Esophagus muscularis mucosa (tissue), 3 donors: ENCODE results near the gene LITAF.

Experiments used
- EP300 ChIP-seq: sonication (generic); formaldehyde crosslinking; IDR thresholded peaks from one replicate; pipeline ENCODE4 v1.6.1; 2017; ENCODE audit warnings: antibody characterized with exemption
- TF ChIP-seq, protein P1 (sequence below), 3 experiments: fragments of 200-600 bp in 2 of 3; fragments of 450-650 bp in 1 of 3; sonication (generic) in 2 of 3; IDR thresholded peaks; one replicate each; pipeline ENCODE4 v1.5.1; 2017 to 2019; ENCODE audit warnings: antibody characterized with exemption in 3 of 3, mild to moderate bottlenecking in 2 of 3, moderate library complexity in 1 of 3

DNA sequence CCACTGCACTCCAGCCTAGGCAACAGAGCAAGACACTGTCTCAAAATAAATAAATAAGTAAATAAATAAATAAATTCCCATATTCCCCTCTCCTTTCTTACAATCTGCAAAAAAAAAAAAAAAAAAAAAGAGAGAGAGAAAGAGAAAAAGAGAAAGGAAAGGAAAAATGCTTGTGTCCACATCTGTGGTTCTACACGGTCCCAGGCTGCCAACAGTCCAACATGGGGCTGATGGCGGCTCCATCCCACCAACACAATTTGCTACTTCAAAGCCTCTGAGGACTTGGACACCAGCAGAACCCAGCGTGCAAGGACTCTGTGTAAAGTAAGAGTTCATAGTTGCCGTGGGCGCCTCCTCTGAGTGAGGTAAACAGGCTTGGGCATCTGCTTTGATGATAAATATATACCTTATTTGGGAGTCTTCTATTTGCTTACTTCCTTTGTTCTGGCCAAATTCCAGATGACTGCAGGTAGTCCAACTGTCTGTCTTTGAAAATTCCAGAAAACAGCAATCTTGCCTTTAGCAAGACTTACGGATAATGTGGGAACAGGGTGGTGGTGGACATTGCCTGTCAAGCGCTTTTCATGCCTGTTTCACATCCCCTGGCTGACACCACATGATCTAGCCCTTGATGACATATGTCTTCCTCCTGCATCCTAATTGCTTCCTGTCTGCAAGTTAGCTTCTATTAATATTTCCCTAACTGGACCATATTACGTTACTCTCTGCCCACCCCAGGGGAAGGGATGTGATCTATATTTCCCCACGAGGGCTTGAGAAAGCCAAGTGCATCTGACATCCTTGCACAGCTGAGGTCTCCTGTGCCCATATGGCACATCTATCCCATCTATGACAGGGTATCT lies 10.1 kb downstream of the LITAF start:
- TF ChIP-seq, protein P1, sequence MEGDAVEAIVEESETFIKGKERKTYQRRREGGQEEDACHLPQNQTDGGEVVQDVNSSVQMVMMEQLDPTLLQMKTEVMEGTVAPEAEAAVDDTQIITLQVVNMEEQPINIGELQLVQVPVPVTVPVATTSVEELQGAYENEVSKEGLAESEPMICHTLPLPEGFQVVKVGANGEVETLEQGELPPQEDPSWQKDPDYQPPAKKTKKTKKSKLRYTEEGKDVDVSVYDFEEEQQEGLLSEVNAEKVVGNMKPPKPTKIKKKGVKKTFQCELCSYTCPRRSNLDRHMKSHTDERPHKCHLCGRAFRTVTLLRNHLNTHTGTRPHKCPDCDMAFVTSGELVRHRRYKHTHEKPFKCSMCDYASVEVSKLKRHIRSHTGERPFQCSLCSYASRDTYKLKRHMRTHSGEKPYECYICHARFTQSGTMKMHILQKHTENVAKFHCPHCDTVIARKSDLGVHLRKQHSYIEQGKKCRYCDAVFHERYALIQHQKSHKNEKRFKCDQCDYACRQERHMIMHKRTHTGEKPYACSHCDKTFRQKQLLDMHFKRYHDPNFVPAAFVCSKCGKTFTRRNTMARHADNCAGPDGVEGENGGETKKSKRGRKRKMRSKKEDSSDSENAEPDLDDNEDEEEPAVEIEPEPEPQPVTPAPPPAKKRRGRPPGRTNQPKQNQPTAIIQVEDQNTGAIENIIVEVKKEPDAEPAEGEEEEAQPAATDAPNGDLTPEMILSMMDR (IDR thresholded peaks at IDR 0.05) = no peak
- no peak for TF ChIP-seq EP300
